Measurements from ENCODE around the gene SCN9A. TPM values are rescaled to one million over a fixed set of nuclear protein-coding genes. Genes with fewer than 3 reads are reported as not detected.

Gene SCN9A
- total RNA-seq, 4 donors from 2014 or later: 2.3 to 6.7 (median 5.1) TPM

- TF ChIP-seq POLR2A (IDR thresholded peaks at IDR 0.05) (no peak), CTCF (IDR thresholded peaks at IDR 0.05) (no peak)
- H3K9me3 ChIP-seq: no peaks in the 10 kb centered on the region
- no peak for DNase-seq
- intact Hi-C loops (cut with DNase I): no loop called here
- WGBS, 2 donors: 96% methylated on average over 2 of the region's 2 CpGs
- H3K27ac ChIP-seq: no peak overlapping the region
- H3K27me3 ChIP-seq: no peaks in the 10 kb centered on the region
- H3K36me3 ChIP-seq: no peaks in the 10 kb centered on the region
- peaks cover 0 to 6% of the 10 kb centered on the region in 2 donors for H3K4me1 ChIP-seq
- H3K4me3 ChIP-seq (replicated peaks in 1 of 3): no peak overlapping the region
Observed at GRCh38 chr2:166170356-166170755, 205.4 kb downstream of the SCN9A start.

- 12 to 25% methylated on average over 2 of the region's 2 CpGs for WGBS, 2 donors
- no peaks in the 10 kb centered on the region for H3K36me3 ChIP-seq
- no peak overlapping the region for H3K27ac ChIP-seq
- intact Hi-C loops (cut with DNase I): no loop called here
- TF ChIP-seq CTCF (IDR thresholded peaks at IDR 0.05) (no peak), POLR2A (IDR thresholded peaks at IDR 0.05) (no peak)
- H3K4me3 ChIP-seq (replicated peaks in 1 of 3): no peak overlapping the region
- H3K4me1 ChIP-seq: peaks cover 0 to 6% of the 10 kb centered on the region in 2 donors
- H3K27me3 ChIP-seq: no peaks in the 10 kb centered on the region
- DNase-seq: peak in 1 of 2 donors; percentile 5
- no peaks in the 10 kb centered on the region for H3K9me3 ChIP-seq
Observed at GRCh38 chr2:166167449-166167848, 208.3 kb downstream of the SCN9A start.

- H3K4me1 ChIP-seq: peaks cover 0 to 6% of the 10 kb centered on the region in 2 donors
- TF ChIP-seq CTCF (IDR thresholded peaks at IDR 0.05) (no peak), POLR2A (IDR thresholded peaks at IDR 0.05) (no peak)
- H3K4me3 ChIP-seq (replicated peaks in 1 of 3): no peak overlapping the region
- DNase-seq: no peak
- WGBS, 2 donors: 12 to 28% methylated on average over 2 of the region's 2 CpGs
- no peaks in the 10 kb centered on the region for H3K36me3 ChIP-seq
- H3K27me3 ChIP-seq: no peaks in the 10 kb centered on the region
- intact Hi-C loops (cut with DNase I): no loop called here
- no peaks in the 10 kb centered on the region for H3K9me3 ChIP-seq
- no peak overlapping the region for H3K27ac ChIP-seq
Observed at GRCh38 chr2:166163775-166164174, 212.0 kb downstream of the SCN9A start.

GRCh38 chr2:166158546-166158945 lies 217.2 kb downstream of the SCN9A start:
- WGBS, 2 donors: 85 to 86% methylated on average over 2 of the region's 2 CpGs
- no peaks in the 10 kb centered on the region for H3K4me1 ChIP-seq
- no peaks in the 10 kb centered on the region for H3K36me3 ChIP-seq
- no peak overlapping the region for H3K4me3 ChIP-seq (replicated peaks in 1 of 3)
- no peak overlapping the region for H3K27ac ChIP-seq
- no peak for DNase-seq
- no peaks in the 10 kb centered on the region for H3K9me3 ChIP-seq
- TF ChIP-seq POLR2A (IDR thresholded peaks at IDR 0.05) (no peak), CTCF (IDR thresholded peaks at IDR 0.05) (no peak)
- H3K27me3 ChIP-seq: no peaks in the 10 kb centered on the region
- intact Hi-C loops (cut with DNase I): no loop called here

- H3K9me3 ChIP-seq: no peaks in the 10 kb centered on the region
- no peak for DNase-seq
- H3K36me3 ChIP-seq: no peaks in the 10 kb centered on the region
- intact Hi-C loops (cut with DNase I): no loop called here
- H3K27me3 ChIP-seq: no peaks in the 10 kb centered on the region
- no peaks in the 10 kb centered on the region for H3K4me1 ChIP-seq
- WGBS, 2 donors: 77 to 82% methylated on average over 2 of the region's 2 CpGs
- H3K4me3 ChIP-seq (replicated peaks in 1 of 3): no peak overlapping the region
- no peak overlapping the region for H3K27ac ChIP-seq
- TF ChIP-seq CTCF (IDR thresholded peaks at IDR 0.05) (no peak), POLR2A (IDR thresholded peaks at IDR 0.05) (no peak)
Observed at GRCh38 chr2:166157578-166157977, 218.2 kb downstream of the SCN9A start.
